ENCODE measurements around the gene FZD8.

FZD8 gene

GRCh38 chr10:35640951-35641675, 983 bp downstream of the FZD8 start:
- peak; percentile 12 for DNase-seq

GRCh38 chr10:35640474-35640873, 1.6 kb downstream of the FZD8 start:
- DNase-seq = no peak

- no peak for DNase-seq
Observed at GRCh38 chr10:35639728-35640401, 2.2 kb downstream of the FZD8 start.

- DNase-seq = no peak
Observed at GRCh38 chr10:35639021-35639727, 2.9 kb downstream of the FZD8 start.

GRCh38 chr10:35638101-35638500, 4.0 kb downstream of the FZD8 start:
- DNase-seq = no peak

GRCh38 chr10:35637462-35637861, 4.6 kb downstream of the FZD8 start:
- DNase-seq = no peak

- DNase-seq = no peak
Observed at GRCh38 chr10:35636956-35637355, 5.1 kb downstream of the FZD8 start.

GRCh38 chr10:35635576-35635975, 6.5 kb downstream of the FZD8 start:
- DNase-seq = peak; percentile 26

GRCh38 chr10:35633006-35633980, 8.8 kb downstream of the FZD8 start:
- no peak for DNase-seq

GRCh38 chr10:35632027-35632426, 10.1 kb downstream of the FZD8 start:
- DNase-seq = no peak

GRCh38 chr10:35631404-35631803, 10.7 kb downstream of the FZD8 start:
- no peak for DNase-seq

- no peak for DNase-seq
Observed at GRCh38 chr10:35626971-35627507, 15.1 kb downstream of the FZD8 start.

GRCh38 chr10:35614312-35614711, 27.8 kb downstream of the FZD8 start:
- DNase-seq = no peak

GRCh38 chr10:35613597-35614226, 28.4 kb downstream of the FZD8 start:
- no peak for DNase-seq

GRCh38 chr10:35613107-35613440, 29.0 kb downstream of the FZD8 start:
- no peak for DNase-seq

GRCh38 chr10:35612385-35613106, 29.6 kb downstream of the FZD8 start:
- DNase-seq = no peak

GRCh38 chr10:35611750-35612149, 30.3 kb downstream of the FZD8 start:
- DNase-seq = no peak

GRCh38 chr10:35608328-35608672, 33.8 kb downstream of the FZD8 start:
- DNase-seq = no peak

- DNase-seq = no peak
Observed at GRCh38 chr10:35607475-35608327, 34.4 kb downstream of the FZD8 start.

- no peak for DNase-seq
Observed at GRCh38 chr10:35606430-35606829, 35.7 kb downstream of the FZD8 start.

- DNase-seq = no peak
Observed at GRCh38 chr10:35605191-35605590, 36.9 kb downstream of the FZD8 start, which contains the start of gene GJD4. GJD4 (plus strand) TSS chr10:35605341; CDS start chr10:35605568, 227 bp downstream.

Data from NCI-H2227 treated with DMSO at 0.1 percent for 48 hours (cell line).